K562 (cell line): Measurements from ENCODE around the gene RCL1. TPM values are rescaled to one million over a fixed set of nuclear protein-coding genes. Genes with fewer than 3 reads are reported as not detected.
A peak's percentile ranks its signal among the peaks of the same experiment; 100 is the strongest.

Experiments used
- BCL6 ChIP-seq: fragments of 250-450 bp; sonication (Bioruptor Pico); IDR thresholded peaks from 2 replicates; pipeline ENCODE4 v1.4.0; 2020
- BRF1 ChIP-seq: IDR thresholded peaks from 3 replicates; pipeline ENCODE4 v1.6.1; 2011; ENCODE audit warnings: borderline replicate concordance, mild to moderate bottlenecking; ENCODE audit not compliant: insufficient read length; ENCODE audit errors: extremely low read depth
- CBX8 ChIP-seq: fragments of 200-600 bp; sonication (generic); IDR thresholded peaks from 2 replicates; pipeline ENCODE4 v1.6.1; 2012; ENCODE audit warnings: borderline replicate concordance, mixed run types, low read depth, mild to moderate bottlenecking, moderate library complexity, mixed read lengths, low read length, control low read depth, inconsistent platforms; ENCODE audit not compliant: poor library complexity, severe bottlenecking; ENCODE audit errors: extremely low read depth
- COPS2 ChIP-seq: fragments of 450-650 bp; conservative IDR thresholded peaks from 2 replicates; pipeline ENCODE4 v1.6.1; 2016; ENCODE audit warnings: mild to moderate bottlenecking, moderate library complexity
- DPF2 ChIP-seq: fragments of 450-650 bp; IDR thresholded peaks from 2 replicates; pipeline ENCODE4 v1.6.1; 2016
- FIP1L1 ChIP-seq: fragments of 200-400 bp; formaldehyde crosslinking; IDR thresholded peaks from 2 replicates; pipeline ENCODE4 v1.6.1; 2018; ENCODE audit warnings: mild to moderate bottlenecking, low read depth, low read length; ENCODE audit not compliant: poor library complexity, severe bottlenecking
- FOXA3 ChIP-seq, 2 experiments: fragments of 450-650 bp in 1 of 2; sonication (generic) in 1 of 2; formaldehyde crosslinking; IDR thresholded peaks in 1 of 2; conservative IDR thresholded peaks in 1 of 2; 2 replicates each; pipeline versions ENCODE4 v1.4.0 to v1.8.0; 2020 to 2022; ENCODE audit warnings: mild to moderate bottlenecking in 2 of 2, missing genetic modification reagents in 1 of 2
- LARP7 ChIP-seq: fragments of 450-650 bp; IDR thresholded peaks from 2 replicates; pipeline ENCODE4 v1.6.1; 2016
- NFE2L1 ChIP-seq: fragments of 450-650 bp; IDR thresholded peaks from 2 replicates; pipeline ENCODE4 v1.6.1; 2016; ENCODE audit warnings: missing genetic modification characterization, low read depth, mild to moderate bottlenecking, missing compliant biosample characterization, moderate library complexity, borderline replicate concordance
- PRPF4 ChIP-seq: fragments of 200-400 bp; formaldehyde crosslinking; IDR thresholded peaks from one replicate; pipeline ENCODE4 v1.6.1; 2017; ENCODE audit warnings: low read length, low read depth, mild to moderate bottlenecking; ENCODE audit not compliant: insufficient read depth, poor library complexity, severe bottlenecking
- RB1 ChIP-seq: fragments of 450-650 bp; IDR thresholded peaks from 2 replicates; pipeline ENCODE4 v1.6.1; 2017; ENCODE audit warnings: low read depth, mild to moderate bottlenecking
- SAFB ChIP-seq: fragments of 200-400 bp; formaldehyde crosslinking; IDR thresholded peaks from 2 replicates; pipeline ENCODE4 v1.6.1; 2017; ENCODE audit warnings: low read depth, low read length, borderline replicate concordance
- SREBF2 ChIP-seq: sonication (generic); formaldehyde crosslinking; IDR thresholded peaks from 2 replicates; pipeline ENCODE4 v1.4.0; 2020; ENCODE audit warnings: mild to moderate bottlenecking, missing genetic modification reagents
- ZNF133 ChIP-seq: fragments of 250-450 bp; sonication (Bioruptor Pico); IDR thresholded peaks from 2 replicates; pipeline ENCODE4 v1.4.0; 2020; ENCODE audit warnings: mild to moderate bottlenecking
- ZNF197 ChIP-seq: fragments of 200-800 bp; sonication (Bioruptor generic); IDR thresholded peaks from 2 replicates; pipeline ENCODE4 v1.6.1; 2016; ENCODE audit warnings: low read depth, missing genetic modification characterization, missing compliant biosample characterization
- polyA plus RNA-seq, 8 experiments: library from polyadenylated mRNA; depleted of rRNA in 4 of 8; stranded (reverse) in 5 of 8; unstranded in 3 of 8; fragments of >200 nt; fragmentation: Nextera tagmentation in 2 of 8; fragmentation: Illumina TruSeq in 1 of 8; extraction: Ambion mirVana in 2 of 8; extraction: Trizol in 1 of 8; gene quantifications; 2 replicates each; pipeline versions ENCODE4 v1.2.1 to v1.2.3, GENCODE V29; 2011 to 2014; ENCODE audit warnings: inconsistent platforms in 1 of 8, missing spikeins in 1 of 8
- total RNA-seq, 7 experiments: library from RNA; depleted of rRNA in 6 of 7; stranded (reverse); fragments of >200 nt in 6 of 7; fragmentation: Illumina TruSeq in 2 of 7; extraction: Trizol in 2 of 7; gene quantifications; 2 replicates each; pipeline versions ENCODE4 v1.2.1 to v1.2.3, GENCODE V29; 2011 to 2021; ENCODE audit warnings: low replicate concordance in 1 of 7
- TF ChIP-seq, protein P1 (sequence below), 2 experiments: fragments of 150-350 bp in 1 of 2; IDR thresholded peaks; 2 replicates each; pipeline ENCODE4 v1.6.1; 2012 to 2016; ENCODE audit warnings: low read depth in 2 of 2, low read length in 2 of 2, mild to moderate bottlenecking in 1 of 2, moderate library complexity in 1 of 2
- TF ChIP-seq, protein P2 (sequence below): fragments of 450-650 bp; conservative IDR thresholded peaks from 2 replicates; pipeline ENCODE4 v1.6.1; 2016; ENCODE audit warnings: missing genetic modification characterization, low read depth, mild to moderate bottlenecking, missing compliant biosample characterization, moderate library complexity
- TF ChIP-seq, protein P3 (sequence below), 2 experiments: IDR thresholded peaks; 2 replicates each; pipeline ENCODE4 v1.6.1; 2012; ENCODE audit warnings: improper control_type of control experiment in 2 of 2, low read depth in 2 of 2, low read length in 2 of 2, borderline replicate concordance in 1 of 2
- TF ChIP-seq, protein P4 (sequence below), 2 experiments: fragments of 250-450 bp in 1 of 2; fragments of 450-650 bp in 1 of 2; sonication (Bioruptor Pico) in 1 of 2; IDR thresholded peaks; 2 replicates each; pipeline versions ENCODE4 v1.6.1 to v1.8.0; 2016 to 2021; ENCODE audit warnings: mild to moderate bottlenecking in 2 of 2, moderate library complexity in 2 of 2, missing compliant biosample characterization in 1 of 2, missing genetic modification characterization in 1 of 2

The RCL1 gene
- total and polyA plus RNA-seq, 9 of the 15 experiments (the other 6 are each of a cell fraction or from before 2014, with no cell fraction given) = 24.0 to 67.7 (median 38.6) TPM

- TF ChIP-seq ZNF197 (CRISPR knock-in tag) = no peak
- TF ChIP-seq FOXA3 (CRISPR knock-in tag; conservative IDR thresholded peaks at IDR 0.05 in 1 of 2, IDR thresholded peaks at IDR 0.05 in 1 of 2) = no peak
- TF ChIP-seq, protein P1, sequence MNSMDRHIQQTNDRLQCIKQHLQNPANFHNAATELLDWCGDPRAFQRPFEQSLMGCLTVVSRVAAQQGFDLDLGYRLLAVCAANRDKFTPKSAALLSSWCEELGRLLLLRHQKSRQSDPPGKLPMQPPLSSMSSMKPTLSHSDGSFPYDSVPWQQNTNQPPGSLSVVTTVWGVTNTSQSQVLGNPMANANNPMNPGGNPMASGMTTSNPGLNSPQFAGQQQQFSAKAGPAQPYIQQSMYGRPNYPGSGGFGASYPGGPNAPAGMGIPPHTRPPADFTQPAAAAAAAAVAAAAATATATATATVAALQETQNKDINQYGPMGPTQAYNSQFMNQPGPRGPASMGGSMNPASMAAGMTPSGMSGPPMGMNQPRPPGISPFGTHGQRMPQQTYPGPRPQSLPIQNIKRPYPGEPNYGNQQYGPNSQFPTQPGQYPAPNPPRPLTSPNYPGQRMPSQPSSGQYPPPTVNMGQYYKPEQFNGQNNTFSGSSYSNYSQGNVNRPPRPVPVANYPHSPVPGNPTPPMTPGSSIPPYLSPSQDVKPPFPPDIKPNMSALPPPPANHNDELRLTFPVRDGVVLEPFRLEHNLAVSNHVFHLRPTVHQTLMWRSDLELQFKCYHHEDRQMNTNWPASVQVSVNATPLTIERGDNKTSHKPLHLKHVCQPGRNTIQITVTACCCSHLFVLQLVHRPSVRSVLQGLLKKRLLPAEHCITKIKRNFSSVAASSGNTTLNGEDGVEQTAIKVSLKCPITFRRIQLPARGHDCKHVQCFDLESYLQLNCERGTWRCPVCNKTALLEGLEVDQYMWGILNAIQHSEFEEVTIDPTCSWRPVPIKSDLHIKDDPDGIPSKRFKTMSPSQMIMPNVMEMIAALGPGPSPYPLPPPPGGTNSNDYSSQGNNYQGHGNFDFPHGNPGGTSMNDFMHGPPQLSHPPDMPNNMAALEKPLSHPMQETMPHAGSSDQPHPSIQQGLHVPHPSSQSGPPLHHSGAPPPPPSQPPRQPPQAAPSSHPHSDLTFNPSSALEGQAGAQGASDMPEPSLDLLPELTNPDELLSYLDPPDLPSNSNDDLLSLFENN (IDR thresholded peaks at IDR 0.05; ENCODE audit: low read depth in 2 of 2, low read length in 2 of 2) = no peak
- no peak for TF ChIP-seq SREBF2
- TF ChIP-seq SAFB = no peak
- no peak for TF ChIP-seq BCL6 (CRISPR knock-in tag)
- TF ChIP-seq DPF2 = peak; percentile 35; the same call in 1 of the 2 replicates
- no peak for TF ChIP-seq COPS2
- TF ChIP-seq CBX8 = no peak
- TF ChIP-seq BRF1 = no peak
- TF ChIP-seq, protein P2, sequence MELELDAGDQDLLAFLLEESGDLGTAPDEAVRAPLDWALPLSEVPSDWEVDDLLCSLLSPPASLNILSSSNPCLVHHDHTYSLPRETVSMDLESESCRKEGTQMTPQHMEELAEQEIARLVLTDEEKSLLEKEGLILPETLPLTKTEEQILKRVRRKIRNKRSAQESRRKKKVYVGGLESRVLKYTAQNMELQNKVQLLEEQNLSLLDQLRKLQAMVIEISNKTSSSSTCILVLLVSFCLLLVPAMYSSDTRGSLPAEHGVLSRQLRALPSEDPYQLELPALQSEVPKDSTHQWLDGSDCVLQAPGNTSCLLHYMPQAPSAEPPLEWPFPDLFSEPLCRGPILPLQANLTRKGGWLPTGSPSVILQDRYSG (tag) = no peak
- no peak for TF ChIP-seq PRPF4
- TF ChIP-seq, protein P3, sequence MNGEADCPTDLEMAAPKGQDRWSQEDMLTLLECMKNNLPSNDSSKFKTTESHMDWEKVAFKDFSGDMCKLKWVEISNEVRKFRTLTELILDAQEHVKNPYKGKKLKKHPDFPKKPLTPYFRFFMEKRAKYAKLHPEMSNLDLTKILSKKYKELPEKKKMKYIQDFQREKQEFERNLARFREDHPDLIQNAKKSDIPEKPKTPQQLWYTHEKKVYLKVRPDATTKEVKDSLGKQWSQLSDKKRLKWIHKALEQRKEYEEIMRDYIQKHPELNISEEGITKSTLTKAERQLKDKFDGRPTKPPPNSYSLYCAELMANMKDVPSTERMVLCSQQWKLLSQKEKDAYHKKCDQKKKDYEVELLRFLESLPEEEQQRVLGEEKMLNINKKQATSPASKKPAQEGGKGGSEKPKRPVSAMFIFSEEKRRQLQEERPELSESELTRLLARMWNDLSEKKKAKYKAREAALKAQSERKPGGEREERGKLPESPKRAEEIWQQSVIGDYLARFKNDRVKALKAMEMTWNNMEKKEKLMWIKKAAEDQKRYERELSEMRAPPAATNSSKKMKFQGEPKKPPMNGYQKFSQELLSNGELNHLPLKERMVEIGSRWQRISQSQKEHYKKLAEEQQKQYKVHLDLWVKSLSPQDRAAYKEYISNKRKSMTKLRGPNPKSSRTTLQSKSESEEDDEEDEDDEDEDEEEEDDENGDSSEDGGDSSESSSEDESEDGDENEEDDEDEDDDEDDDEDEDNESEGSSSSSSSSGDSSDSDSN (IDR thresholded peaks at IDR 0.05; ENCODE audit: borderline replicate concordance in 1 of 2, low read depth in 2 of 2, low read length in 2 of 2) = 0 out of 4 replicates have a peak, but pooled peaks of 1 of the 2 experiments have one; percentile 33
- no peak for TF ChIP-seq RB1
- TF ChIP-seq NFE2L1 (tag) = no peak
- TF ChIP-seq, protein P4, sequence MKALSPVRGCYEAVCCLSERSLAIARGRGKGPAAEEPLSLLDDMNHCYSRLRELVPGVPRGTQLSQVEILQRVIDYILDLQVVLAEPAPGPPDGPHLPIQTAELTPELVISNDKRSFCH (CRISPR knock-in tag; IDR thresholded peaks at IDR 0.05) = no peak
- TF ChIP-seq, protein P4 (tag; IDR thresholded peaks at IDR 0.05) = no peak
- TF ChIP-seq LARP7 = no peak
- TF ChIP-seq ZNF133 (CRISPR knock-in tag) = no peak
- TF ChIP-seq FIP1L1 = no peak
Measured at GRCh38 chr9:4865681-4866080, 72.9 kb downstream of the RCL1 start (continued).
